KOPT-K1 (cell line): ENCODE measurements around the gene UPK3BL1.
"Not testable (repeated sequence)": the region's sequence is repeated elsewhere in the genome, so short reads cannot be mapped to it uniquely, and the experiment has no call there.

Experiments
- H3K27ac ChIP-seq: fragments of 200-600 bp; sonication (generic); 2 replicates; pipeline ENCODE4 v1.5.1; 2016; ENCODE audit warnings: antibody characterized with exemption, mild to moderate bottlenecking, low read depth, low read length; ENCODE audit not compliant: poor library complexity, severe bottlenecking
- H3K36me3 ChIP-seq: fragments of 200-600 bp; sonication (generic); 2 replicates; pipeline ENCODE4 v1.5.1; 2017; ENCODE audit warnings: antibody characterized with exemption, mild to moderate bottlenecking, low read length, moderate library complexity; ENCODE audit not compliant: insufficient read depth
- H3K9me3 ChIP-seq: fragments of 200-600 bp; sonication (generic); 2 replicates; pipeline ENCODE4 v1.5.1; 2017; ENCODE audit warnings: antibody characterized with exemption, low read length, mild to moderate bottlenecking; ENCODE audit not compliant: insufficient read depth, poor library complexity, severe bottlenecking

UPK3BL1 gene, protein sequence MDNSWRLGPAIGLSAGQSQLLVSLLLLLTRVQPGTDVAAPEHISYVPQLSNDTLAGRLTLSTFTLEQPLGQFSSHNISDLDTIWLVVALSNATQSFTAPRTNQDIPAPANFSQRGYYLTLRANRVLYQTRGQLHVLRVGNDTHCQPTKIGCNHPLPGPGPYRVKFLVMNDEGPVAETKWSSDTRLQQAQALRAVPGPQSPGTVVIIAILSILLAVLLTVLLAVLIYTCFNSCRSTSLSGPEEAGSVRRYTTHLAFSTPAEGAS

GRCh38 chr7:102642691-102643090, at the start of gene UPK3BL1:
TSS of gene UPK3BL1 (minus strand) at chr7:102642791. CDS start at chr7:102642741, 50 bp downstream.
- not testable (repeated sequence) for H3K9me3 ChIP-seq, H3K36me3 ChIP-seq, H3K27ac ChIP-seq

DNA sequence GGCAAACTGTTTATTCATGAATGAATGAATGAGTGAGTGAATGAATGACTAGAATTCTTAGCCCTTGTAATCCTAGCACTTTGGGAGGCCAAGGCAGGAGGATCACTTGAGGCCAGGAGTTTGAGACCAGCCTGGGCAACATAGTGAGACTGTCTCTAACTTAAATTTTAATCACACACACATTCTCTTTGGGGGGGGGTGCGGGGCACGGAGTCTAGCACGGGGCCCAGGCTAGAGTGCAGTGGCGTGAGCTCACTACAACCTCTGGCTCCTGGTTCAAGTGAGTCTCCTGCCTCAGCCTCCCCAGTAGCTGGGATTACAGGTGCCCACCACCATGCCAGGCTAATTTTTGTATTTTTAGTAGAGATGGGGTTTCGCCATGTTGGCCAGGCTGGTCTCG, 48.0 kb upstream of the UPK3BL1 start:
- H3K27ac ChIP-seq, H3K9me3 ChIP-seq, H3K36me3 ChIP-seq: not testable (repeated sequence)

DNA sequence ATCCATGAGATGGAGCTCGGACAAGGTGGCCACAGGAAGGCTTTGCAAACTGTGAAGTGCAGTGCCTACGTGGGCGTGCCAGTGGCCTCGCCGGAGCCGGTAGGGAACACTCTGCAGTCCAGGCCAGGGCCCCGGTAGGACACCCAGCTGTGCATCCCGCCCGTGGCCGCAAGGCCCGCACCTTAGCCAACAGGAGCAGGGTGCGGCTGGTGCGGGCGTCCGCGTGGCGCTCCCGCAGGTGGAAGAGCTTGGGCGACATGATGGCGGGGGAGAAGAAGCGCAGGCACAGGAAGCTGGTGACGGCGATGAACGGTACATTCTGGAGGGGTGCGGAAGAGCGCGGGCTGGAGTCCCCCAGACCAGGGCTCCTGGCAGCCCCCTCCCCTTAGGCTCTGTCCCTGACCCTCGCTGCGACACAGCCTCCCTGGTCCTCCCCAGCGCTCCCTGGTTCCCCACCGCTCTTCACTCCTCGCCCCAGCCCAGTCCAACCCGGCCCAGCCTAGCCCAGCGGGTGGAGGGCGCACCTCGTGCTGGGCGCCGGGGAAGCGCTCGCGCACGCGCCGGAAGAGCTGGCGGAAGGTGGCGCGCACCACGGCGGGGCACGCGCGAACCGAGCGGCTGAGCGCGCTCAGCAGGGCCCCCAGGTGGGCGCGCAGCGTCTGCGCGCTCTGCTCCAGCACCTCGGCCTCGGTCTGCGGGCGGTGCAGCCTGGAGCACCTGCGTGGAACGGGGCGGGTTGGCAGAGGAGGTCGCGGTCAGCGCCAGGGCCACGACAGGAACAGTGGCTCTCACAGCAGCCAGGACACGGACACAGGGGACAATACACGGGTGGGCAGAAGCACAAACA, 47.1 kb upstream of the UPK3BL1 start:
- not testable (repeated sequence) for H3K9me3 ChIP-seq, H3K36me3 ChIP-seq
- H3K27ac ChIP-seq: peak overlapping the region; percentile 31

GRCh38 chr7:102688299-102689036, 45.9 kb upstream of the UPK3BL1 start:
- H3K36me3 ChIP-seq: not testable (repeated sequence)

DNA sequence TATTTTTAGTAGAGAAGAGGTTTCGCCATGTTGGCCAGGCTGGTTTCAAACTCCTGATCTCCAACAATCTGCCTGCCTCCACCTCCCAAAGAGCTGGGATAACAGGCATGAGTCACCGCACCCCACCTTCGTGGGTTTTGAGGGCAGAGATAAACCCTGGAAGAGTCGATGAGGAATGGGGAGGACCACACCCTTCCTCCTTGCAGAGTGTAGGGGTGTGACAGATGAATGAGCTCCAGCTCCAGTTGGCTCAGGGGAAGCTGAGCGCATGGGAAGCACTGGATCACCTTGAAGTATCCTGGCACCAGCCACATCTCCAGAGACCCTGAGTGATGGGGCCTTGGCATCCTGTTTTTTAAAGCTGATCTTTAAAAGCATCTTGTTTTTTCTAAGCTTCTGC, 40.0 kb upstream of the UPK3BL1 start:
- H3K36me3 ChIP-seq, H3K9me3 ChIP-seq, H3K27ac ChIP-seq: not testable (repeated sequence)

More at GRCh38 chr7:102688299-102689036, 45.9 kb upstream of the UPK3BL1 start:
- not testable (repeated sequence) for H3K9me3 ChIP-seq, H3K27ac ChIP-seq

GRCh38 chr7:102680780-102681179, 38.2 kb upstream of the UPK3BL1 start:
- not testable (repeated sequence) for H3K36me3 ChIP-seq, H3K9me3 ChIP-seq, H3K27ac ChIP-seq

GRCh38 chr7:102675545-102675944, 33.0 kb upstream of the UPK3BL1 start:
- not testable (repeated sequence) for H3K36me3 ChIP-seq, H3K9me3 ChIP-seq, H3K27ac ChIP-seq

DNA sequence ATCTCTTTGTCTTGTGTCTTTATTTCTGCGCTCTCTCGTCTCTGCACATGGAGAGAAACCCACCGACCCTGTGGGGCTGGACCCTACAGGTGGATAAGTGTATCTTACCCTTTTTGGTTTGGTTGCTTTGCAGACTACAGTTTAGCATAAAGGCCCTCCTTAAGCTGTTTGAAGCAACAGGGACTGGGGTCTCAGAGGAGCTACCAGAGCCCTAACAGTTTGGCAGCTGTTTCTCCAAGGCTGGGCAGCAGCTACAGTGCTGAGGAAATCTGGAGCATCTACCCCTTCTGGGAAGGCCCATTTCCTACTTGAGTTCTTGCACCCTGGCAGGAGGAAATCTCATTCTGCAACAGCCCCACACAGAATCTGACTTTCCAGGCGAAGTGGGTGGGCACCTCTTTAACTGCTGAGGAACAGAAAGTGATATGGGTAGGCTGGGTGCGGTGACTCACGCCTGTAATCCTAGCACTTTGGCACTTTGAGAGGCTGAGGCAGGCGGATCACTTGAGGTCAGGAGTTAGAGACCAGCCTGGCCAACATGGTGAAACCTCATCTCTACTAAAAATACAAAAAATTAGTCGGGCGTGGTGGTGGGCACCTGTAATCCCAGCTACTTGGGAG, 31.0 kb upstream of the UPK3BL1 start:
- not testable (repeated sequence) for H3K27ac ChIP-seq, H3K9me3 ChIP-seq, H3K36me3 ChIP-seq

GRCh38 chr7:102671956-102672307, 29.3 kb upstream of the UPK3BL1 start:
- not testable (repeated sequence) for H3K9me3 ChIP-seq, H3K36me3 ChIP-seq, H3K27ac ChIP-seq

GRCh38 chr7:102671166-102671955, 28.8 kb upstream of the UPK3BL1 start, which contains the start of gene POLR2J2:
TSS of gene POLR2J2 (minus strand) at chr7:102671663. CDS start at chr7:102671601, 62 bp downstream.
- not testable (repeated sequence) for H3K36me3 ChIP-seq, H3K27ac ChIP-seq, H3K9me3 ChIP-seq

DNA sequence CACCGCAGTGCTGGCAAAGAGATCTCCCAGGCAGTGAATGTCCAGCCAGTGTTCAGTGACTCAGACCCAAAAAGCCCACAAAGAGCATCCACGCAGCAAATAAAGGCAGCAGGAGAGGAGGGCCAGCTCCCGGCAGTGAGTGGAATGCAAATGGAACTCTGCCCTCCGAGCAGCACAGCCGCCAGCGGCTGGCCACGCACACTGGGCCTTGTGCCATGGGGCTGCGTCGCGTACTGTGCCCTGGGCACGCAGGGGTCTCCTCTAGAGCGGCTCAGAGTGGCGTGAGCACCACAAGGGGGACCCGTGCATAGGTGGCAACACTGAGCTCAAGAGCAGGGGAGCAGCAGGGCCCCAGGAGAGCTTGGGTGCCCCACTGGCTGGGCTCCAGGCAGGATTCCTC, 24.9 kb upstream of the UPK3BL1 start:
- H3K36me3 ChIP-seq, H3K9me3 ChIP-seq, H3K27ac ChIP-seq: not testable (repeated sequence)

DNA sequence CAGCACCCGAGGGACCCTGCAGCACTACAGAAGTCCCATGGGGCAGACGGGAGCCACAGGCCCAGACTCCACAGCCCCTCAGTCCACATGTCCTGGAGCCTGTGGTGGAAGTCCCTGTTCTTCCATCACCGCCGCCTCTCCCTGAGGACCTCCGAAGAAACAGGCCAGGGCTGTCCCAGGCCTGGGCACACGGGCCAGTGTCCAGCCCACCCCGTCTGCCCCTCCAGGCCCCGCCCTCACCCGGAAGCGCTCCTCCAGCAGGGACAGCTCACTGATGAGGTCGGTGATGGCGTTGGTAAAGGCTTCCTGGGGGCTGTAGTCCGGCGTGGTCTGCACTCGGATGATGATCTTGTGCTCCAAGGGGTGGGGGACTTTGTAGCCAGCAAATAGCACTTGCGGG, 24.3 kb upstream of the UPK3BL1 start:
- not testable (repeated sequence) for H3K9me3 ChIP-seq, H3K36me3 ChIP-seq, H3K27ac ChIP-seq

- not testable (repeated sequence) for H3K9me3 ChIP-seq, H3K36me3 ChIP-seq, H3K27ac ChIP-seq
Measured at GRCh38 chr7:102664765-102665164, 22.2 kb upstream of the UPK3BL1 start.

GRCh38 chr7:102649924-102650323, 7.3 kb upstream of the UPK3BL1 start, which contains the start of gene SPDYE2B:
TSS of gene SPDYE2B (plus strand) at chr7:102650319. CDS start at chr7:102652349, 2,030 bp downstream.
- not testable (repeated sequence) for H3K9me3 ChIP-seq, H3K27ac ChIP-seq, H3K36me3 ChIP-seq
